HepG2 (cell line): ENCODE data around the gene TLR6. TPM values are rescaled to one million over a fixed set of nuclear protein-coding genes. Genes with fewer than 3 reads are reported as not detected.

Experiments used
- ARID2 ChIP-seq: sonication (generic); formaldehyde crosslinking; IDR thresholded peaks from 2 replicates; pipeline ENCODE4 v1.8.1; 2022; ENCODE audit warnings: mild to moderate bottlenecking, missing genetic modification reagents, borderline replicate concordance
- ATF3 ChIP-seq: sonication (generic); formaldehyde crosslinking; IDR thresholded peaks from 2 replicates; pipeline ENCODE4 v1.4.0; 2020; ENCODE audit warnings: missing genetic modification reagents
- ATM ChIP-seq: fragments of 450-650 bp; IDR thresholded peaks from 2 replicates; pipeline ENCODE4 v1.7.1; 2017; ENCODE audit warnings: mild to moderate bottlenecking, borderline replicate concordance
- DMTF1 ChIP-seq: sonication (generic); formaldehyde crosslinking; IDR thresholded peaks from 2 replicates; pipeline ENCODE4 v1.4.0; 2020; ENCODE audit warnings: mild to moderate bottlenecking, missing genetic modification reagents
- FOXO1 ChIP-seq: sonication (generic); formaldehyde crosslinking; IDR thresholded peaks from 2 replicates; pipeline ENCODE4 v1.4.0; 2020; ENCODE audit warnings: missing genetic modification reagents
- ISX ChIP-seq: sonication (generic); formaldehyde crosslinking; conservative IDR thresholded peaks from 2 replicates; pipeline ENCODE4 v1.5.0; 2020; ENCODE audit warnings: missing genetic modification reagents
- MXD1 ChIP-seq: sonication (generic); formaldehyde crosslinking; IDR thresholded peaks from 2 replicates; pipeline ENCODE4 v1.4.0; 2020; ENCODE audit warnings: mild to moderate bottlenecking, missing genetic modification reagents
- NR3C1 ChIP-seq: sonication (generic); formaldehyde crosslinking; IDR thresholded peaks from 2 replicates; pipeline ENCODE4 v1.4.0; 2020; ENCODE audit warnings: missing genetic modification reagents
- PHF20 ChIP-seq: sonication (generic); formaldehyde crosslinking; IDR thresholded peaks from 2 replicates; pipeline ENCODE4 v1.5.0; 2020; ENCODE audit warnings: mild to moderate bottlenecking, missing genetic modification reagents
- PITX1 ChIP-seq: sonication (generic); formaldehyde crosslinking; IDR thresholded peaks from 2 replicates; pipeline ENCODE4 v1.5.1; 2020; ENCODE audit warnings: mild to moderate bottlenecking, missing genetic modification reagents
- RFX3 ChIP-seq: IDR thresholded peaks from 2 replicates; pipeline ENCODE4 v1.6.1; 2016; ENCODE audit warnings: missing biosample characterization, missing genetic modification reagents
- TBL1XR1 ChIP-seq: fragments of 150-350 bp; IDR thresholded peaks from 2 replicates; pipeline ENCODE4 v1.6.1; 2014; ENCODE audit warnings: borderline replicate concordance, low read length; ENCODE audit not compliant: partially characterized antibody
- ZBTB44 ChIP-seq: sonication (generic); formaldehyde crosslinking; IDR thresholded peaks from 2 replicates; pipeline ENCODE4 v1.4.0; 2020; ENCODE audit warnings: missing genetic modification reagents
- ZNF24 ChIP-seq: fragments of 450-650 bp; IDR thresholded peaks from 2 replicates; pipeline ENCODE4 v1.6.1; 2017; ENCODE audit warnings: antibody characterized with exemption, mild to moderate bottlenecking
- ZNF430 ChIP-seq: sonication (generic); formaldehyde crosslinking; IDR thresholded peaks from 2 replicates; pipeline ENCODE4 v1.9.0; 2021; ENCODE audit warnings: mild to moderate bottlenecking, missing genetic modification reagents
- ZNF460 ChIP-seq: sonication (generic); formaldehyde crosslinking; IDR thresholded peaks from 2 replicates; pipeline ENCODE4 v1.5.1; 2020; ENCODE audit warnings: missing genetic modification reagents, mild to moderate bottlenecking, borderline replicate concordance
- ZNF543 ChIP-seq: sonication (generic); formaldehyde crosslinking; IDR thresholded peaks from 2 replicates; pipeline ENCODE4 v1.4.0; 2020; ENCODE audit warnings: mild to moderate bottlenecking, missing genetic modification reagents
- ZNF597 ChIP-seq: sonication (generic); formaldehyde crosslinking; IDR thresholded peaks from 2 replicates; pipeline ENCODE4 v1.5.0; 2020; ENCODE audit warnings: missing genetic modification reagents
- ZNF614 ChIP-seq: IDR thresholded peaks from 2 replicates; pipeline ENCODE4 v1.6.1; 2018; ENCODE audit warnings: missing biosample characterization, missing genetic modification reagents, inconsistent platforms, borderline replicate concordance
- ZNF766 ChIP-seq: sonication (generic); formaldehyde crosslinking; IDR thresholded peaks from 2 replicates; pipeline ENCODE4 v1.5.0; 2020; ENCODE audit warnings: missing genetic modification reagents, borderline replicate concordance
- ZSCAN20 ChIP-seq: sonication (generic); formaldehyde crosslinking; IDR thresholded peaks from 2 replicates; pipeline ENCODE4 v1.4.0; 2020; ENCODE audit warnings: missing genetic modification reagents, mild to moderate bottlenecking, borderline replicate concordance
- ZXDC ChIP-seq: sonication (generic); formaldehyde crosslinking; IDR thresholded peaks from 2 replicates; pipeline ENCODE4 v1.5.0; 2020; ENCODE audit warnings: mild to moderate bottlenecking, missing genetic modification reagents
- polyA plus RNA-seq, 8 experiments: library from polyadenylated mRNA; depleted of rRNA in 3 of 8; stranded (reverse) in 7 of 8; unstranded in 1 of 8; fragments of >200 nt; fragmentation: Illumina TruSeq in 4 of 8; extraction: Trizol in 4 of 8; gene quantifications; 2 replicates each; pipeline versions ENCODE4 v1.2.1 to v1.2.3, GENCODE V29; 2011 to 2016; ENCODE audit warnings: low read depth in 4 of 8, missing spikeins in 1 of 8, mixed read lengths in 1 of 8; ENCODE audit not compliant: insufficient read depth in 1 of 8
- total RNA-seq, 5 experiments: library from RNA; depleted of rRNA; stranded (reverse); fragments of >200 nt; fragmentation: Illumina TruSeq; extraction: Trizol; gene quantifications; 2 replicates each; pipeline ENCODE4 v1.2.3, GENCODE V29; 2016; ENCODE audit warnings: low read depth in 1 of 5

Gene TLR6
- total and polyA plus RNA-seq, 2 of the 13 experiments (the other 11 are each of a cell fraction or from before 2014, with no cell fraction given), result 0.33 to 0.71 TPM

- TF ChIP-seq PHF20 (CRISPR knock-in tag) (no peak), ZNF766 (CRISPR knock-in tag) (no peak), ZBTB44 (CRISPR knock-in tag) (no peak), ZNF24 (no peak), ZNF597 (CRISPR knock-in tag) (no peak), ZNF614 (0 out of 2 replicates have a peak, but pooled peaks have one; percentile 14), RFX3 (CRISPR knock-in tag) (0 out of 2 replicates have a peak, but pooled peaks have one; percentile 16), MXD1 (CRISPR knock-in tag) (no peak), DMTF1 (no peak), ZNF460 (CRISPR knock-in tag) (no peak), ISX (CRISPR knock-in tag) (no peak), PITX1 (peak; percentile 26; the same call in 1 of the 2 replicates), ZXDC (no peak), ARID2 (CRISPR knock-in tag) (0 out of 2 replicates have a peak, but pooled peaks have one; percentile 22), ZNF430 (CRISPR knock-in tag) (no peak), NR3C1 (no peak), ZSCAN20 (CRISPR knock-in tag) (no peak), ZNF543 (CRISPR knock-in tag) (no peak), FOXO1 (CRISPR knock-in tag) (no peak; the same call in 1 of the 2 replicates), ATM (no peak), ATF3 (CRISPR knock-in tag) (no peak), TBL1XR1 (no peak)
Observed at GRCh38 chr4:38904090-38904666, 47.6 kb upstream of the TLR6 start (continued).
